Kidney epithelial cell (primary cell): ENCODE data around the gene DET1. TPM values are rescaled to one million over a fixed set of nuclear protein-coding genes. Genes with fewer than 3 reads are reported as not detected.
"Not testable (repeated sequence)": the region's sequence is repeated elsewhere in the genome, so short reads cannot be mapped to it uniquely, and the experiment has no call there.

Source experiments
- DNase-seq: peaks from one replicate; pipeline ENCODE4 v3.0.0-alpha.2; 2010; ENCODE audit warnings: low read depth
- H3K27me3 ChIP-seq: 2 replicates; pipeline ENCODE4 v1.6.0; 2011; ENCODE audit warnings: low read length; ENCODE audit not compliant: control insufficient read depth, insufficient read depth
- H3K36me3 ChIP-seq: 2 replicates; pipeline ENCODE4 v1.5.1; 2011; ENCODE audit warnings: low read length; ENCODE audit not compliant: control insufficient read depth, insufficient read depth
- H3K4me3 ChIP-seq: 2 replicates; pipeline ENCODE4 v1.5.1; 2011; ENCODE audit warnings: low read depth, mild to moderate bottlenecking, control low read depth, low read length
- CTCF ChIP-seq: IDR thresholded peaks from 2 replicates; pipeline ENCODE4 v1.5.1; 2011; ENCODE audit warnings: mild to moderate bottlenecking, moderate library complexity, low read length, control low read depth, inconsistent platforms; ENCODE audit not compliant: insufficient read depth, poor library complexity, severe bottlenecking
- total RNA-seq: library from RNA; depleted of rRNA; stranded (reverse); fragments of >200 nt; gene quantifications from 2 replicates; pipeline ENCODE4 v1.2.3, GENCODE V29; 2015

DET1 gene
- total RNA-seq, 1 donor from 2014 or later = 6.0 TPM

GRCh38 chr15:88541709-88542341, 4.7 kb downstream of the DET1 start:
- Histone ChIP-seq H3K27me3 (no peaks in the 10 kb centered on the region), H3K4me3 (no peak overlapping the region), H3K36me3 (no peaks in the 10 kb centered on the region)
- DNase-seq = no peak
- TF ChIP-seq CTCF = no peak

- H3K27me3 ChIP-seq, H3K36me3 ChIP-seq, H3K4me3 ChIP-seq, DNase-seq: not testable (repeated sequence)
Measured at GRCh38 chr15:88541111-88541510, 5.4 kb downstream of the DET1 start.

DNA sequence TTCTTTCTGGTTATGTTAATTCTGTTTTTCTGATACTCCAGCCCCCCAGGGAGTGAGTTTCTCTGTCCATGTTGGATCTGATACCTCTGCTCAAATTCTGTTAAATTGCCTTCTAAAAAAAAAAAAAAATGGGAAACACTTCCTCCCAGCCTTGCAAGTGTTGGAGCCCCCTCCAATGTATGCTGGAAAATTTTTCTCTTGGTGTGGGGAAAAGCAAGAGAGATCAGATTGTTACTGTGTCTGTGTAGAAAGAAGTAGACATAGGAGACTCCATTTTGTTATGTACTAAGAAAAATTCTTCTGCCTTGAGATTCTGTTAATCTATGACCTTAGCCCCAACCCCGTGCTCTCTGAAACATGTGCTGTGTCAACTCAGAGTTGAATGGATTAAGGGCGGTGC, 6.1 kb downstream of the DET1 start:
- not testable (repeated sequence) for H3K4me3 ChIP-seq, H3K36me3 ChIP-seq, DNase-seq, H3K27me3 ChIP-seq

- no peaks in the 10 kb centered on the region for H3K36me3 ChIP-seq
- no peak for TF ChIP-seq CTCF
- no peaks in the 10 kb centered on the region for H3K27me3 ChIP-seq
- DNase-seq = no peak
- H3K4me3 ChIP-seq = no peak overlapping the region
Measured at GRCh38 chr15:88539441-88539840, 7.0 kb downstream of the DET1 start.

- no peaks in the 10 kb centered on the region for H3K27me3 ChIP-seq
- H3K4me3 ChIP-seq = no peak overlapping the region
- no peak for DNase-seq
- H3K36me3 ChIP-seq = no peaks in the 10 kb centered on the region
- TF ChIP-seq CTCF = no peak
Measured at GRCh38 chr15:88538972-88539371, 7.5 kb downstream of the DET1 start.

DNA sequence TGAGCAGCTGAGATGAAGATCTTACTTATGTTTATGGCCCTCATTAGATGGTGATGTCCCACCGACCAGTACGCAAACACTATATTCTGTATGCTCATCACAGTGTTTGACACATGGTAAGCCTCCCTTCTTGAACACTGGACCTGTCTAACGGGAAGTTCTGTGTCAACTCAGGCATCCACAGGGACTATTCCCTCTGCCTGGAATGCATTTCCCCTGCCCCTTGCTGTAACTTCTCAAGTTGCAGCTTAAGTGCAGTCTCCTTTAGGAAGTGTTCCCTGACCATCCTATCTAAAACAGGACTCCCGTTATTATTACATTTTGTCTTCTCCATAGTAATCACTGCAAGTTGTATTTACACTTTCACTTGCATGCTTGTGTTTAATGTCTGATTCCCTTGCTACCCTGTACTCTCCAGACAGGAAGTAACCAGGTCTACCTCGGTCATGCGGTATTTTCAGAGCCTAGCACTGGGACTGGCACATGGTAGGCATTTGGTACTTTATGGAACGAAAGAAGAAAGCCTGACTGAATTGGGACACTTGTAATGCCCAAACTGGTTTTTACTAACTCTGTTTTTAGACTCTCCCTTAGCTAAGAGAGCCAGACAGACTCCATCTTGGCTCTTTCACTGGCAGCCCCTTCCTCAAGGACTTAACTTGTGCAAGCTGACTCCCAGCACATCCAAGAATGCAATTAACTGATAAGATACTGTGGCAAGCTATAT, 8.7 kb downstream of the DET1 start:
- Histone ChIP-seq H3K27me3 (no peaks in the 10 kb centered on the region), H3K4me3 (no peak overlapping the region), H3K36me3 (no peaks in the 10 kb centered on the region)
- no peak for DNase-seq
- TF ChIP-seq CTCF = no peak
